OCI-LY7 (cell line): ENCODE results near the gene LANCL2. TPM values are rescaled to one million over a fixed set of nuclear protein-coding genes. Genes with fewer than 3 reads are reported as not detected.

ENCODE experiments used
- BruUV-seq: library from RNA; stranded (reverse); fragments of 400-500 nt; replicated peaks from 2 replicates; lab custom pipeline; 2021; lab: Mats Ljungman, UMichigan
- CTCF ChIA-PET: fragments of 300-600 bp; sonication (Branson Sonifier 250); formaldehyde crosslinking; loops from one replicate; lab custom pipeline; 2022; ENCODE audit warnings: antibody characterized with exemption; ENCODE audit not compliant: unreplicated experiment; lab: Charles Lee
- POLR2A ChIA-PET: fragments of 300-600 bp; sonication (Branson Sonifier 250); formaldehyde crosslinking; loops from one replicate; lab custom pipeline; 2022; ENCODE audit warnings: antibody characterized with exemption; lab: Charles Lee
- DNase-seq: peaks from one replicate; pipeline ENCODE4 v3.0.0-alpha.2; 2015; ENCODE audit warnings: low spot score
- H2AFZ ChIP-seq: fragments of 200-600 bp; sonication (generic), shearing (Covaris generic); 2 replicates; pipeline ENCODE4 v1.6.1; 2014; ENCODE audit warnings: mild to moderate bottlenecking, antibody characterized with exemption, low read length, moderate library complexity
- H3K27ac ChIP-seq: fragments of 200-600 bp; sonication (generic); 2 replicates; pipeline ENCODE4 v1.5.1; 2014; ENCODE audit warnings: mixed run types, low read depth, mild to moderate bottlenecking, moderate library complexity, low read length, inconsistent platforms; ENCODE audit not compliant: poor library complexity, severe bottlenecking
- H3K36me3 ChIP-seq: fragments of 200-600 bp; sonication (generic); 2 replicates; pipeline ENCODE4 v1.6.1; 2014; ENCODE audit warnings: mild to moderate bottlenecking, antibody characterized with exemption, low read length, moderate library complexity, mixed read lengths; ENCODE audit not compliant: insufficient read depth
- H3K4me1 ChIP-seq: fragments of 200-600 bp; sonication (generic); 2 replicates; pipeline ENCODE4 v1.5.1; 2014; ENCODE audit warnings: mild to moderate bottlenecking, low read length; ENCODE audit not compliant: insufficient read depth, poor library complexity, severe bottlenecking
- H3K4me2 ChIP-seq: fragments of 200-600 bp; sonication (generic); 2 replicates; pipeline ENCODE4 v1.6.1; 2014; ENCODE audit warnings: mild to moderate bottlenecking, low read length
- H3K4me3 ChIP-seq: fragments of 200-600 bp; sonication (generic); 2 replicates; pipeline ENCODE4 v1.5.1; 2014; ENCODE audit warnings: mild to moderate bottlenecking, low read depth, low read length; ENCODE audit not compliant: poor library complexity, severe bottlenecking
- H3K79me2 ChIP-seq: fragments of 200-600 bp; sonication (generic); 2 replicates; pipeline ENCODE4 v1.6.1; 2016; ENCODE audit warnings: low read depth, mild to moderate bottlenecking, low read length, moderate library complexity, mixed read lengths; ENCODE audit not compliant: insufficient read depth
- H3K9me2 ChIP-seq: fragments of 200-600 bp; sonication (generic); 2 replicates; pipeline ENCODE4 v1.6.1; 2016; ENCODE audit warnings: mild to moderate bottlenecking, low read length, mixed read lengths; ENCODE audit not compliant: insufficient read depth
- H3K9me3 ChIP-seq: fragments of 200-600 bp; sonication (generic); 2 replicates; pipeline ENCODE4 v1.6.1; 2014; ENCODE audit warnings: mild to moderate bottlenecking, mixed run types, low read length, mixed read lengths
- H4K20me1 ChIP-seq: fragments of 200-600 bp; sonication (generic); 2 replicates; pipeline ENCODE4 v1.6.1; 2014; ENCODE audit warnings: mild to moderate bottlenecking, antibody characterized with exemption, low read length, moderate library complexity, mixed read lengths; ENCODE audit not compliant: insufficient read depth
- CTCF ChIP-seq: fragments of 200-600 bp; sonication (generic); conservative IDR thresholded peaks from 2 replicates; pipeline ENCODE4 v1.5.1; 2014; ENCODE audit warnings: mild to moderate bottlenecking, antibody characterized with exemption, low read length, moderate library complexity, mixed read lengths
- EZH2phosphoT487 ChIP-seq: fragments of 200-600 bp; sonication (generic); IDR thresholded peaks from 2 replicates; pipeline ENCODE4 v1.6.1; 2018; ENCODE audit warnings: low read depth, borderline replicate concordance, mild to moderate bottlenecking, mixed run types, antibody characterized with exemption, low read length, moderate library complexity, mixed read lengths
- intact Hi-C: fragments of 100-400 bp; cut with micrococcal nuclease; formaldehyde crosslinking; loops from one replicate; pipeline ENCODE4 v1.10.0; 2022; ENCODE audit not compliant: unreplicated experiment
- total RNA-seq, 2 experiments: library from RNA; depleted of rRNA in 1 of 2; stranded (reverse); fragments of >200 nt in 1 of 2; shearing (Covaris generic) in 1 of 2; gene quantifications; 2 replicates each; pipeline ENCODE4 v1.2.3, GENCODE V29; 2014 to 2022

Gene LANCL2
- total RNA-seq, 2 experiments from 2014 or later = 6.5 to 9.5 TPM

GRCh38 chr7:55452971-55453370 lies 87.8 kb downstream of the LANCL2 start:
- DNase-seq = no peak
- Histone ChIP-seq H3K36me3 (no peaks in the 10 kb centered on the region), H3K4me3 (no peak overlapping the region), H4K20me1 (no peaks in the 10 kb centered on the region), H3K27ac (no peak overlapping the region), H3K79me2 (no peaks in the 10 kb centered on the region), H3K4me1 (no peaks in the 10 kb centered on the region), H3K4me2 (no peak overlapping the region), H3K9me3 (no peaks in the 10 kb centered on the region; the same call in 1 of the 2 replicates), H2AFZ (no peak overlapping the region), H3K9me2 (no peaks in the 10 kb centered on the region)
- CTCF ChIA-PET = no interaction called here
- TF ChIP-seq EZH2phosphoT487 (no peak), CTCF (no peak)
- intact Hi-C loops = no loop called here
- no TSS peak for BruUV-seq
- POLR2A ChIA-PET = interaction anchor here (0.5 to 2.3 kb wide), 5 partner anchors 16 to 855 kb away, joined by 3 to 10 read pairs (median 3); no protein-coding TSS in a partner anchor

- BruUV-seq = no TSS peak
- DNase-seq = no peak
- H2AFZ ChIP-seq = no peak overlapping the region
- H3K9me2 ChIP-seq = no peaks in the 10 kb centered on the region
- no peaks in the 10 kb centered on the region for H3K79me2 ChIP-seq
- no peaks in the 10 kb centered on the region for H3K4me1 ChIP-seq
- H3K27ac ChIP-seq = no peak overlapping the region
- intact Hi-C loops = no loop called here
- no peak overlapping the region for H3K4me2 ChIP-seq
- no peaks in the 10 kb centered on the region for H4K20me1 ChIP-seq
- peaks cover 10% of the 10 kb centered on the region; the same call in 1 of the 2 replicates for H3K9me3 ChIP-seq
- CTCF ChIA-PET = no interaction called here
- no peak overlapping the region for H3K4me3 ChIP-seq
- POLR2A ChIA-PET = no interaction called here
- H3K36me3 ChIP-seq = no peaks in the 10 kb centered on the region
- no peak for TF ChIP-seq CTCF
- TF ChIP-seq EZH2phosphoT487 = no peak
Observed at GRCh38 chr7:55457801-55458200, 92.7 kb downstream of the LANCL2 start.

DNA sequence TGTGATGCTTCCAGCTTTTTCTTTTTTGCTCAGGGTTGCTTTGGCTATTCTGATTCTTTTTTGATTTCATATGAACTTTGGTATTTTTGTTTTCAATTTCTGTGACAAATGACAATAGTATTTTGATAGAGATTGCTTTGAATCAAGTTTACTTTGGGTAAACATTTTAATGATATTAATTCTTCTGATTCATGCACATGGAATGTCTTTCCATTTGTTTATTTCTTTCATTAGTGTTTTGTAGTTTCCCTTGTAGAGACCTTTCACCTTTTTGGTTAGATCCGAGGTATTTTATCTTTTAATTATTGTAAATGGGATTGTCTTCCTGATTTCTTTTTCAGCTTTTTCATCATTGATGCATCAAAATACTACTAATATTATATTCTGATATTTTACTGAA lies 93.2 kb downstream of the LANCL2 start:
- DNase-seq = no peak
- no peak overlapping the region for H3K4me2 ChIP-seq
- intact Hi-C loops = no loop called here
- CTCF ChIA-PET = no interaction called here
- no peaks in the 10 kb centered on the region for H3K9me2 ChIP-seq
- BruUV-seq = no TSS peak
- peaks cover 2% of the 10 kb centered on the region for H3K36me3 ChIP-seq
- no peak overlapping the region for H3K4me3 ChIP-seq
- POLR2A ChIA-PET = interaction anchor here (0.6 to 0.7 kb wide), 2 partner anchors 34 to 88 kb away, joined by 3 read pairs; no protein-coding TSS in a partner anchor
- H3K27ac ChIP-seq = no peak overlapping the region
- no peaks in the 10 kb centered on the region for H4K20me1 ChIP-seq
- H3K79me2 ChIP-seq = no peaks in the 10 kb centered on the region
- no peak overlapping the region for H2AFZ ChIP-seq
- no peaks in the 10 kb centered on the region for H3K4me1 ChIP-seq
- no peak for TF ChIP-seq EZH2phosphoT487
- no peak for TF ChIP-seq CTCF
- H3K9me3 ChIP-seq = peaks cover 10% of the 10 kb centered on the region; the same call in 1 of the 2 replicates
